Progenitor cell of endocrine pancreas (in vitro differentiated cells): ENCODE results near the gene CPM. TPM values are rescaled to one million over a fixed set of nuclear protein-coding genes. Genes with fewer than 3 reads are reported as not detected.

Experiments used
- DNase-seq: peaks from one replicate; pipeline ENCODE4 v3.0.0; 2021; ENCODE audit warnings: low spot score; ENCODE audit not compliant: unreplicated experiment
- H3K27ac Mint-ChIP-seq: 2 replicates; pipeline ENCODE4 v1.8.0; 2021; ENCODE audit warnings: mild to moderate bottlenecking, moderate library complexity, mixed read lengths
- H3K27me3 Mint-ChIP-seq: 2 replicates; pipeline ENCODE4 v1.8.0; 2021; ENCODE audit warnings: mixed read lengths
- H3K36me3 Mint-ChIP-seq: 2 replicates; pipeline ENCODE4 v1.8.0; 2022; ENCODE audit warnings: mixed read lengths; ENCODE audit not compliant: insufficient read depth
- H3K4me1 Mint-ChIP-seq: 2 replicates; pipeline ENCODE4 v1.8.0; 2021; ENCODE audit warnings: low read depth, mixed read lengths
- H3K4me3 Mint-ChIP-seq: 2 replicates; pipeline ENCODE4 v1.8.0; 2021; ENCODE audit warnings: low read depth, mild to moderate bottlenecking, moderate library complexity, mixed read lengths
- H3K9me3 Mint-ChIP-seq: 2 replicates; pipeline ENCODE4 v1.8.0; 2021; ENCODE audit warnings: low read depth, mixed read lengths
- total RNA-seq: library from RNA; stranded (reverse); gene quantifications from 2 replicates; pipeline ENCODE4 v1.2.1, GENCODE V29; 2021
- TF ChIP-seq, protein P1 (sequence below): fragments of 200-600 bp; sonication (generic); IDR thresholded peaks from one replicate; pipeline ENCODE4 v1.5.0; 2021; ENCODE audit warnings: antibody characterized with exemption, mild to moderate bottlenecking; ENCODE audit not compliant: unreplicated experiment

The CPM gene
- total RNA-seq, 1 donor from 2014 or later, result 28.0 TPM

GRCh38 chr12:68877583-68877982 lies 55.4 kb downstream of the CPM start:
- peaks cover 8% of the 10 kb centered on the region for H3K9me3 Mint-ChIP-seq
- peaks cover 9% of the 10 kb centered on the region for H3K4me1 Mint-ChIP-seq
- no peaks in the 10 kb centered on the region for H3K27me3 Mint-ChIP-seq

DNA sequence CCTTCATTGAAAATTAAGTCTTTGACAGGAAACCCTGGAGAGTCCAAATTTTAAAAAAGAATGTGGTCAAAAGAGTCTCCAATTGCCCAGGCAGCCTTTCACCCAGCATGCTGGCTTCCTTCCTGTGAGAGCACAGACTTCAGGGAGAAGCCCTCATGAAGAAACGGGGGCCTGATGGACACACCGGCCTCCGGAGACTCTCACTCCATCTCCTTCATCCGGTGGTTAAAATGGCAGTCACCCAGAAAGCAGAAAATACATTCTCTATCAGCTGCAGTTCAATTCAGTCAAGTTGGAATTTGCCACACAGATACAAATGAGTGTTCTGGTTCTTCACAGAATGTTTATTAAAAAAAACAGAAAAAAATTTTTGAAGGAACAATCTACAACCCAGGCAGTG lies 56.5 kb downstream of the CPM start:
- Mint-ChIP-seq H3K27me3 (no peaks in the 10 kb centered on the region), H3K9me3 (peaks cover 5% of the 10 kb centered on the region), H3K36me3 (peaks cover 9% of the 10 kb centered on the region), H3K4me3 (no peak overlapping the region), H3K27ac (peak overlapping the region; percentile 39), H3K4me1 (peaks cover 9% of the 10 kb centered on the region)
- DNase-seq, result no peak
- TF ChIP-seq, protein P1, sequence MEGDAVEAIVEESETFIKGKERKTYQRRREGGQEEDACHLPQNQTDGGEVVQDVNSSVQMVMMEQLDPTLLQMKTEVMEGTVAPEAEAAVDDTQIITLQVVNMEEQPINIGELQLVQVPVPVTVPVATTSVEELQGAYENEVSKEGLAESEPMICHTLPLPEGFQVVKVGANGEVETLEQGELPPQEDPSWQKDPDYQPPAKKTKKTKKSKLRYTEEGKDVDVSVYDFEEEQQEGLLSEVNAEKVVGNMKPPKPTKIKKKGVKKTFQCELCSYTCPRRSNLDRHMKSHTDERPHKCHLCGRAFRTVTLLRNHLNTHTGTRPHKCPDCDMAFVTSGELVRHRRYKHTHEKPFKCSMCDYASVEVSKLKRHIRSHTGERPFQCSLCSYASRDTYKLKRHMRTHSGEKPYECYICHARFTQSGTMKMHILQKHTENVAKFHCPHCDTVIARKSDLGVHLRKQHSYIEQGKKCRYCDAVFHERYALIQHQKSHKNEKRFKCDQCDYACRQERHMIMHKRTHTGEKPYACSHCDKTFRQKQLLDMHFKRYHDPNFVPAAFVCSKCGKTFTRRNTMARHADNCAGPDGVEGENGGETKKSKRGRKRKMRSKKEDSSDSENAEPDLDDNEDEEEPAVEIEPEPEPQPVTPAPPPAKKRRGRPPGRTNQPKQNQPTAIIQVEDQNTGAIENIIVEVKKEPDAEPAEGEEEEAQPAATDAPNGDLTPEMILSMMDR, result no peak

More at GRCh38 chr12:68877583-68877982, 55.4 kb downstream of the CPM start:
- Mint-ChIP-seq H3K4me3 (no peak overlapping the region), H3K36me3 (peaks cover 14% of the 10 kb centered on the region), H3K27ac (no peak overlapping the region)
- DNase-seq, result no peak
- TF ChIP-seq, protein P1, result no peak

DNA sequence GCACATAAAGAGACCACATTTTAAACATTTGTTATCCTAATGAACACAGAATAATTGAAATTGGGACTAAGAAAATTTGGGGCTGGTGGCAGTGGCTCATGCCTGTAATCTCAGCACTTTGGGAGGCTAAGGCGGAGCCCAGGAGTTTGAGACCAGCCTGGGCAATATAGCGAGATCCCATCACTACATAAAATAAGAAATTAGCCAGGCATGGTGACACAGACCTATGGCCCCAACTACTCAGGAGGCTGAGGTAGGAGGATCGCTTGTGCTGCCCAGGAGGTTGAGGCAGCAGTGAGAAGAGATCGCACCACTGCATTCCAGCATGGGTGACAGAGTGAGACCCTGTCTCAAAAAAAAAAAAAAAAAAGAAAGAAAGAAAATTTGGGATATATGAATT lies 59.7 kb downstream of the CPM start:
- Mint-ChIP-seq H3K4me3 (no peak overlapping the region), H3K27ac (no peak overlapping the region)

GRCh38 chr12:68871921-68872320 lies 61.0 kb downstream of the CPM start:
- DNase-seq, result no peak
- Mint-ChIP-seq H3K27ac (no peak overlapping the region), H3K36me3 (peaks cover 4% of the 10 kb centered on the region), H3K4me3 (no peak overlapping the region), H3K4me1 (peaks cover 9% of the 10 kb centered on the region), H3K27me3 (no peaks in the 10 kb centered on the region), H3K9me3 (no peaks in the 10 kb centered on the region)
- TF ChIP-seq, protein P1, result peak; percentile 41

More for the DNA sequence above, 59.7 kb downstream of the CPM start:
- Mint-ChIP-seq H3K9me3 (peaks cover under 1% of the 10 kb centered on the region), H3K4me1 (peaks cover 12% of the 10 kb centered on the region), H3K27me3 (no peaks in the 10 kb centered on the region), H3K36me3 (peaks cover 8% of the 10 kb centered on the region)
- no peak for DNase-seq
- TF ChIP-seq, protein P1, result no peak

DNA sequence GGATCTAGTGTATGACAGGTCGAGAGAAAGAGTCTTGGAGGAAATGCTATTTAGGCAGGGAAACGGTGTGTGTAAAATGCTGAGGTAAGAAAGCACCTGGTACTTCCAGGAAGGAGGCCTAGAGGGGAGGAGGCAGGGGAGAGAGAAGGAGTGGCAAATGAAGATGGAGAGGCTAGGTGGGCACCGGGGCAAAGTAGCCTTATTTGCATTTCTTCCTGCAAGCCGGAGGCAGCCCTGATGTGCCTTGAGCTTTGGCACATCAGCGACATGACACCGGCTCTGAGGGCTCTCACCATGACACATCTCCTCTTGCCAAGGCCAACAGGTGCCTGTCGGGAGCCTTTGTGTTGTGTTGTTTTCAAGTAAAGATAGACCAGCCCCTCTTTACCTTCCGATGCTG lies 61.6 kb downstream of the CPM start:
- TF ChIP-seq, protein P1, result no peak
- Mint-ChIP-seq H3K9me3 (no peaks in the 10 kb centered on the region), H3K27ac (no peak overlapping the region), H3K27me3 (no peaks in the 10 kb centered on the region), H3K4me1 (peaks cover 4% of the 10 kb centered on the region), H3K36me3 (peaks cover 4% of the 10 kb centered on the region), H3K4me3 (no peak overlapping the region)
- no peak for DNase-seq
